ENCODE data around the gene PAFAH1B1.
"Not testable (repeated sequence)": the region's sequence is repeated elsewhere in the genome, so short reads cannot be mapped to it uniquely, and the experiment has no call there.

DNA sequence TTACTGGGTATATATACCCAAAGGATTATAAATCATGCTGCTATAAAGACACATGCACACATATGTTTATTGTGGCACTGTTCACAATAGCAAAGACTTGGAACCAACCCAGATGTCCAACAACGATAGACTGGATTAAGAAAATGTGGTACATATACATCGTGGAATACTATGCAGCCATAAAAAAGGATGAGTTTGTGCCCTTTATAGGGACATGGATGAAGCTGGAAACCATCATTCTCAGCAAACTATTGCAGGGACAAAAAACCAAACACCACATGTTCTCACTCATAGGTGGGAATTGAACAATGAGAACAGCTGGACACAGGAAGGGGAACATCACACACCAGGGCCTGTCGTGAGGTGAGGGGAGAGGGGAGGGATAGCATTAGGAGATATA is 59.5 kb downstream of the PAFAH1B1 start:
- TF ChIP-seq, protein P1, sequence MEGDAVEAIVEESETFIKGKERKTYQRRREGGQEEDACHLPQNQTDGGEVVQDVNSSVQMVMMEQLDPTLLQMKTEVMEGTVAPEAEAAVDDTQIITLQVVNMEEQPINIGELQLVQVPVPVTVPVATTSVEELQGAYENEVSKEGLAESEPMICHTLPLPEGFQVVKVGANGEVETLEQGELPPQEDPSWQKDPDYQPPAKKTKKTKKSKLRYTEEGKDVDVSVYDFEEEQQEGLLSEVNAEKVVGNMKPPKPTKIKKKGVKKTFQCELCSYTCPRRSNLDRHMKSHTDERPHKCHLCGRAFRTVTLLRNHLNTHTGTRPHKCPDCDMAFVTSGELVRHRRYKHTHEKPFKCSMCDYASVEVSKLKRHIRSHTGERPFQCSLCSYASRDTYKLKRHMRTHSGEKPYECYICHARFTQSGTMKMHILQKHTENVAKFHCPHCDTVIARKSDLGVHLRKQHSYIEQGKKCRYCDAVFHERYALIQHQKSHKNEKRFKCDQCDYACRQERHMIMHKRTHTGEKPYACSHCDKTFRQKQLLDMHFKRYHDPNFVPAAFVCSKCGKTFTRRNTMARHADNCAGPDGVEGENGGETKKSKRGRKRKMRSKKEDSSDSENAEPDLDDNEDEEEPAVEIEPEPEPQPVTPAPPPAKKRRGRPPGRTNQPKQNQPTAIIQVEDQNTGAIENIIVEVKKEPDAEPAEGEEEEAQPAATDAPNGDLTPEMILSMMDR (IDR thresholded peaks at IDR 0.05): not testable (repeated sequence)
- TF ChIP-seq POLR2A (IDR thresholded peaks at IDR 0.05): not testable (repeated sequence)

Measured in transverse colon (tissue), 3 donors.